ENCODE measurements around the gene CCDC183.

Gene CCDC183

DNA sequence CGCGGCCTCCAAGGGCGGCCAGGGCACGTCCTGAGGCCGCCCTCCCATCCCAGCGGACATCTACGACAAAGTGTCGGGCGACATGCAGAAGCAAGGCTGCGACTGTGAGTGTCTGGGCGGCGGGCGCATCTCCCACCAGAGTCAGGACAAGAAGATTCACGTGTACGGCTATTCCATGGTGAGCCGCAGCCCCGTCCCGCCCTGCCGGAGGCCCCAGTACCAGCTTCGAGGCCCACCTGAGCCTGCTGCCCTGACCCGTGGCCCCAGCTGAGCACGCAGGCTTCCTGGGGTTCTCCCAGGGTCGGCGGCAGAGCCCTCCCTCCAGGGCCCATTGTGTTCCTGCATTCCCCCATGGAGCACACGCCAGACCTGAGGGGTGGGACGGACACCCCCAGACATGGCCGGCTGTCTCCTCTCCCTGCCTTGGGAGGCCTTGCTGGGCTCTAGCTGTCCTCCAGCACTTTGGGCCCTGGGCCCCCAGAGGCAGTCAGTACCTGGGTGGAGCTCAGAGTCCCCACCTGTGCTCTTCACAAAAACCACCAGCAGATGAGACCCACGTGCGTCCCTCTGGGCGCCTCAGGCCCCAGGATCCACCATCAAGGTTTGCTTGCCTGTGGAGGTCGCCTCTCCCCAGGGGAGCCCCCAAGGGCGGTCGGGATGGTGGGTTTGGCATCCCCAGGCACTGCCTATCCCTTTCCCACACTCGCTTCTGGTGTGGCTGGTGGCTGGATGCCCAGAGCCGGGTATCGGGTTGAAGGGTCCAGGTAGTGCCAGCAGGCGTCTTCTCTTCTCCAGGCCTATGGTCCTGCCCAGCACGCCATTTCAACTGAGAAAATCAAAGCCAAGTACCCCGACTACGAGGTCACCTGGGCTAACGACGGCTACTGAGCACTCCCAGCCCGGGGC is 54.1 kb downstream of the CCDC183 start:
- DNase-seq (ENCODE audit: low spot score): no peak

DNA sequence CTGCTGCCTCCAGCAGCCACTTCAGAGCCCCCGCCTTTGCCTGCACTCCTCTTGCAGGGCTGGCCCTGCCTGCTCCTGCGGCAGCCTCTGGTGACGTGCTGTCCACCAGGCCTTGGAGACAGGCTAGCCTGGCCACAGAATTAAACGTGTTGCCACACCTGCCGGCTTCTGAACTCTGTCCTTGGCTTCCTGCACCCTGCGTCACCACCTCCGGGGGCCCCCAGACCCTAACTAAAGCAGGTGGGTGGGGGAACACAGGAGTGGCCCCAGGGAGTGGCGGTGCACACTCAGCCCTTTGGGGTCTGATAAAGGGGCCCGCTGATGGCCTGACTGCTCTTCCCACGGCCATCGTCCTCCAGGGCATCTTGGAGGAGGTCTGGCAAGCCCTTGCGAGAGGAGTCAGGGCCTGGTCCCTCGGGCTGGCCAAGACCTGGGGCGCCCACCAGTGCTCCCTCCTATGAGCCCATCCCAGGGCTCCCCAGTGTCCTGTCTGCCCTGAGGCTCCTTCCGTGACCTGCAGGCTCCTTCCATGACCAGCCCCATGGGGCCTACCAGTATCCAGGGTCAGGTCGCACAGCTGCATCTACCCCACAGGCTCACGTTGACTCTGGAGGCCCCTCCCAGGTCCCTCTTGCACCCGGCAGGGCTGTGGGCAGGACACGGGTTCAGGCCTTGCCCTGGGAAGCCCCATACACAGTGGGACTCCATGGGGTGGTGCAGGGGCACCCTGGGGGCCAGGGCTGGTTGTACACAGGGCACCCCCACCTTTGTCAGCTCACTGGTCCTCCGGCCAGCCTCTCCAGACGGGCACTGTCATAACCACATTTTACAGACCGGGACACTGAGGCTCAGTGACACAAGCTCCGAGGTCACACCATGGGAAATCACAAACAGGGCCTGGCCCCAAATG is 55.0 kb downstream of the CCDC183 start:
- no peak for DNase-seq (ENCODE audit: low spot score)

- DNase-seq (ENCODE audit: low spot score): no peak
These were observed 56.0 kb downstream of the CCDC183 start, which contains the start of gene MAMDC4 for GRCh38 chr9:136851941-136852663. TSS of gene MAMDC4 (plus strand) at chr9:136852346. CDS start at chr9:136852417, 71 bp downstream.

DNA sequence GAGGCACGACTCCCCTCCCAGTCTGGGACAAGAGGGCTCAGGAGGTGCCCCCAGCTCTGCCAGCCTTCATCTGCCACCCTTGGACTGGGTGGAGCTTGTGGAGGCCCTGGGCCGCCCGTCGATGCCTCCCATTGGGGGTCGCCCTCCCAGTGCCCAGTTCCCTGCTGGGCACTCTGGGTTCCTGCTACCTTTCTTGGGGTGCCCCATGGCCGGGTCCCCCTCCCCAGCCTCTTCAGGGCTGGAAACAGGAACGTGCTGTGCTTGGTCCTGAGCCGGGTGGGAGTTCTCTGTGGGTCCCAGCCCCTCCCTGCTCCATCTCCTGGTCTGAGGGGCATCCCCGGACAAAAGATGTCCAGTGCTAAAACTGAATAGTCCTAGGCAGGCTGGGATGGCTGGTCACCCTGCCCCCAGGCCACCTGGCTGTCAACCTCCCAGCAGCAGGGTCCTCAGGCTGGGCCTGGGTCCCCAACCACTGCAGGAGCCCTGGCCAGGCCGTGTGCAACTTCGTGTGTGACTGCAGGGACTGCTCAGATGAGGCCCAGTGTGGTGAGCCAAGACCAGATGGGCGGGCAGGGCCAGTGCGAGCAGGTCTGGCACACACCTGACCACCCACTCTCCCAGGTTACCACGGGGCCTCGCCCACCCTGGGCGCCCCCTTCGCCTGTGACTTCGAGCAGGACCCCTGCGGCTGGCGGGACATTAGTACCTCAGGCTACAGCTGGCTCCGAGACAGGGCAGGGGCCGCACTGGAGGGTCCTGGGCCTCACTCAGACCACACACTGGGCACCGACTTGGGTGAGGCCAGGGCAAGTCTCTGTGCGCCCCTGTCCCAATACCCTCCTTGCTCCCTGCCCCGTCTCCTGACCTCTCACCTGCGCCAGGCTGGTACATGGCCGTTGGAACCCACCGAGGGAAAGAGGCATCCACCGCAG is 56.8 kb downstream of the CCDC183 start:
- no peak for DNase-seq (ENCODE audit: low spot score)

DNA sequence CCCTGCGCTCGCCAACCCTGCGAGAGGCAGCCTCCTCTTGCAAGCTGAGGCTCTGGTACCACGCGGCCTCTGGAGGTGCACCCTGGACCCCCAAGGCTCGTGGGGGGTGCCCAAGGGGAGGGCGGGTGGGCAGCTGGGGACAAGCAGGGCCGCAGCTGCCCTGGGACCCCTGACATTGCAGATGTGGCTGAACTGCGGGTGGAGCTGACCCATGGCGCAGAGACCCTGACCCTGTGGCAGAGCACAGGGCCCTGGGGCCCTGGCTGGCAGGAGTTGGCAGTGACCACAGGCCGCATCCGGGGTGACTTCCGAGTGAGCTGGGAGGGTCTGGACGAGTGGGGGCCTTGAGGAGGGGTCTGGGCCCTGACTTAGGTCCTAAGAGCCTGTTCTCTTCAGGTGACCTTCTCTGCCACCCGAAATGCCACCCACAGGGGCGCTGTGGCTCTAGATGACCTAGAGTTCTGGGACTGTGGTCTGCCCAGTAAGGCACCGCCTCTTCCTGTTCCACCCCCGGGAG is 57.5 kb downstream of the CCDC183 start:
- no peak for DNase-seq (ENCODE audit: low spot score)

DNA sequence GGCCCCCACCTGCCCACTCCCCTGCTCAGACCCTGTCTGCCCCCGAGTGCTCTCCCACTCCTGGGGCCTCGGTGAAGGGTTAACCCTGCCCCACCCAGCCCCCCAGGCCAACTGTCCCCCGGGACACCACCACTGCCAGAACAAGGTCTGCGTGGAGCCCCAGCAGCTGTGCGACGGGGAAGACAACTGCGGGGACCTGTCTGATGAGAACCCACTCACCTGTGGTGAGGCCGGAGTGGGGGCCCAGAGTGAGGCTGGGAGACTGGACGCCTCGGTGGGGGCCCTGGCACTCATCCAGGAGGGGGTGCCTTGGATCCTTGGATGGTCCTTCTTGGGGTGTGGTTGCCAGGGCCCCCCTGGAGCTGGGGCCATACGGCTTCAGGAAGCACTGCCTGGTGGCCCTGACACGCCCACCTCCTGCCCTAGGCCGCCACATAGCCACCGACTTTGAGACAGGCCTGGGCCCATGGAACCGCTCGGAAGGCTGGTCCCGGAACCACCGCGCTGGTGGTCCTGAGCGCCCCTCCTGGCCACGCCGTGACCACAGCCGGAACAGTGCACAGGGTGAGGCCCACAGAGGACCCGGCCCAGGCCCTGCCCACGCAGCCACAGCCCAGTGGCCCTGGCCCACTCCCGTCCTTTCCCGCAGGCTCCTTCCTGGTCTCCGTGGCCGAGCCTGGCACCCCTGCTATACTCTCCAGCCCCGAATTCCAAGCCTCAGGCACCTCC is 58.1 kb downstream of the CCDC183 start:
- DNase-seq (ENCODE audit: low spot score): no peak

DNA sequence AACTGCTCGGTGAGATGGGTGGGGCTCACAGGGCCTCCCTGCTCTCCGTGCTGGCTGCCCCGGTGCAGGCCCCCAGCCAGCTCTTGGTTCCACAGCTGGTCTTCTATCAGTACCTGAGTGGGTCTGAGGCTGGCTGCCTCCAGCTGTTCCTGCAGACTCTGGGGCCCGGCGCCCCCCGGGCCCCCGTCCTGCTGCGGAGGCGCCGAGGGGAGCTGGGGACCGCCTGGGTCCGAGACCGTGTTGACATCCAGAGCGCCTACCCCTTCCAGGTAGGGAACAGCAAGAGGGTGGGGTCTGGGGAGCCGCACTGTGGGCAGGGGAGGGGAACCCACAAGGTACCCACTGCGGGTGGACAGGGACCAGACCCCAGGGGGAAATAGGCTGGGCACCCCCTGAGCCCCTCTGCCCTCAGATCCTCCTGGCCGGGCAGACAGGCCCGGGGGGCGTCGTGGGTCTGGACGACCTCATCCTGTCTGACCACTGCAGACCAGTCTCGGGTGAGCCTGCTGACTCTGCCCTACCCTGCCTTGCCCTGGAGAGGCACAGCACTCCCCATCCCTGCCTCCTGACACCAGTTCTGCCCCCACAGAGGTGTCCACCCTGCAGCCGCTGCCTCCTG is 58.8 kb downstream of the CCDC183 start:
- no peak for DNase-seq (ENCODE audit: low spot score)

DNA sequence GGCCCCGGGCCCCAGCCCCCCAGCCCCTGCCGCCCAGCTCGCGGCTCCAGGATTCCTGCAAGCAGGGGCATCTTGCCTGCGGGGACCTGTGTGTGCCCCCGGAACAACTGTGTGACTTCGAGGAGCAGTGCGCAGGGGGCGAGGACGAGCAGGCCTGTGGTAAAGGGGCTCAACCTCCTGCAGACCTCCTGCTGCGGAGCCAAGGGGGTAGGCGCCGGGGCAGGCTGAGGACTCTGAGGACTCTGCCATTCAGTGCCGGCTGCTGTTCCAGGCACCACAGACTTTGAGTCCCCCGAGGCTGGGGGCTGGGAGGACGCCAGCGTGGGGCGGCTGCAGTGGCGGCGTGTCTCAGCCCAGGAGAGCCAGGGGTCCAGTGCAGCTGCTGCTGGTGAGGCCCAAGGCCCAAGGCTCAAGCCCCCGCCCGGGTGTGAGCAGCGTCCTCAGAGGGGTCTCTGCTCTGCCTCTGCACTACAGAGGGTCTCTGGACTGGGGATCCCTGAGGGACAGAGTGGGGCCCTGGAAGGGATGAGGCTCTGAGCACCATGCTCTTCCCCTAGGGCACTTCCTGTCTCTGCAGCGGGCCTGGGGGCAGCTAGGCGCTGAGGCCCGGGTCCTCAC is 59.4 kb downstream of the CCDC183 start:
- no peak for DNase-seq (ENCODE audit: low spot score)

GRCh38 chr9:136856079-136856476 is 59.9 kb downstream of the CCDC183 start:
- DNase-seq (ENCODE audit: low spot score): no peak

- DNase-seq (ENCODE audit: low spot score): no peak
These were observed 60.5 kb downstream of the CCDC183 start for GRCh38 chr9:136856541-136857141.

DNA sequence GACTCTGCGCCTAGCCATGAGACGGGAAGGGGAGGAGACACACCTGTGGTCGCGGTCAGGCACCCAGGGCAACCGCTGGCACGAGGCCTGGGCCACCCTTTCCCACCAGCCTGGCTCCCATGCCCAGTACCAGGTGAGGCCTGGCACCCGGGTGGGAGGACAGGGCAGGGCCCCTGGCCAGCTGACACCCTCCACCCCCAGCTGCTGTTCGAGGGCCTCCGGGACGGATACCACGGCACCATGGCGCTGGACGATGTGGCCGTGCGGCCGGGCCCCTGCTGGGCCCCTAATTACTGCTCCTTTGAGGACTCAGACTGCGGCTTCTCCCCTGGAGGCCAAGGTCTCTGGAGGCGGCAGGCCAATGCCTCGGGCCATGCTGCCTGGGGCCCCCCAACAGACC is 61.0 kb downstream of the CCDC183 start:
- DNase-seq (ENCODE audit: low spot score): no peak

All from hematopoietic multipotent progenitor cell treated with erythropoietin and hydrocortisone succinate and interleukin-3 and kit ligand, for 17 days (in vitro differentiated cells).